ENCODE data around the gene EFCAB14. TPM values are rescaled to one million over a fixed set of nuclear protein-coding genes. Genes with fewer than 3 reads are reported as not detected.

The EFCAB14 gene
- total and polyA plus RNA-seq, 2 of the 8 experiments (the other 6 are each of a cell fraction or from before 2014, with no cell fraction given) = 19.4 to 40.4 TPM

DNA sequence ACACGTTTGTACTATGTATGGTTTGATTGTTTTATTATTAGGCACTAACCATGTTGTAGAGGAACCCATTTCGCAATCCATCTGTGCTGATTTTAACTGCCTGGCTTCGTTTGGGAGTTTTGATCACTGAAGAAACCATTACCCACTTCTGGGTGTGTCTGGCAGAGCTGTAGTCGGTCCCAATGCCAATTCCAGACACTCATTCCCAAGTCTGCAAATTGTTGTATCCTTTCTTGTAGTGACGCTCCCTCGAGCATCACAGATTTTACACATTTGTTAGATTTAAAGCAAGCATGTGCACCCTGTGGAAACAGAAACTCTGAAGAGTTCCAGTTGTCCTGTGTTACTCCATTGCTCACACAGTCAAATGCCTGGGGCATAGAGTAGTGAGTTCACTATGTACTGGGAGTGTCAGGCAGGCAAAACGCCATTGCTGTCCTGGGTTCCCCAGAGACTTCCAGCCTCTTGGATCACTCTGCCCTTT is 31.0 kb upstream of the EFCAB14 start:
- no peak for FAIRE-seq
- no peak overlapping the region for H2AK5ac ChIP-seq (ENCODE audit: low read depth, low read length)
- TF ChIP-seq HDAC2 (IDR thresholded peaks at IDR 0.05; ENCODE audit: borderline replicate concordance in 1 of 2, low read depth in 2 of 2, low read length in 2 of 2) (no peak), TAF7 (optimal IDR thresholded peaks at IDR 0.05; ENCODE audit: borderline replicate concordance, low read depth, low read length) (no peak), KDM1A (IDR thresholded peaks at IDR 0.05; ENCODE audit: borderline replicate concordance, low read length) (no peak), KDM5A (IDR thresholded peaks at IDR 0.05; ENCODE audit: low read length) (no peak), MAFK (IDR thresholded peaks at IDR 0.05; ENCODE audit: low read depth, low read length) (no peak), BCL11A (IDR thresholded peaks at IDR 0.05; ENCODE audit: low read depth in 2 of 2, low read length in 2 of 2) (no peak), CBX5 (IDR thresholded peaks at IDR 0.05; ENCODE audit: low read depth, low read length) (no peak), ASH2L (IDR thresholded peaks at IDR 0.05; ENCODE audit: low read length) (no peak), SIRT6 (IDR thresholded peaks at IDR 0.05; ENCODE audit: low read length) (no peak), RFX5 (IDR thresholded peaks at IDR 0.05; ENCODE audit: borderline replicate concordance, low read depth, low read length) (no peak), BACH1 (IDR thresholded peaks at IDR 0.05; ENCODE audit: low read length) (no peak), CREB1 (IDR thresholded peaks at IDR 0.05) (no peak), POU5F1 (IDR thresholded peaks at IDR 0.05; ENCODE audit: low read depth, low read length) (no peak), CBX8 (IDR thresholded peaks at IDR 0.05; ENCODE audit: borderline replicate concordance, low read depth, low read length) (no peak)
- TF ChIP-seq, protein P1, sequence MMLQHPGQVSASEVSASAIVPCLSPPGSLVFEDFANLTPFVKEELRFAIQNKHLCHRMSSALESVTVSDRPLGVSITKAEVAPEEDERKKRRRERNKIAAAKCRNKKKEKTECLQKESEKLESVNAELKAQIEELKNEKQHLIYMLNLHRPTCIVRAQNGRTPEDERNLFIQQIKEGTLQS (IDR thresholded peaks at IDR 0.05; ENCODE audit: insufficient read depth, low read depth, low read length) = no peak

More for the DNA sequence above, 31.0 kb upstream of the EFCAB14 start:
- H3K27me3 ChIP-seq (replicated peaks in 1 of 4; ENCODE audit: control insufficient read depth in 3 of 4, extremely low read depth in 1 of 4, insufficient read depth in 3 of 4, low read length in 3 of 4) = no peaks in the 10 kb centered on the region
- H4K8ac ChIP-seq (ENCODE audit: extremely low read depth, insufficient read depth, low read length) = no peak overlapping the region
- no peak overlapping the region for H2BK20ac ChIP-seq (ENCODE audit: low read length)
- H3K14ac ChIP-seq (ENCODE audit: insufficient read length) = no peak overlapping the region
- no peak overlapping the region for H2AFZ ChIP-seq (ENCODE audit: low read length)
- 88% methylated on average over 7 of the region's 7 CpGs; no CpG with 5 or more reads in 1 of the 2 experiments for WGBS, 2 experiments (ENCODE audit: extremely low coverage in 1 of 2, insufficient coverage in 1 of 2, insufficient read length in 1 of 2, insufficient replicate concordance in 2 of 2, low coverage in 1 of 2, low lambda C conversion rate in 2 of 2, missing lambda C conversion rate in 1 of 2)
- no peaks in the 10 kb centered on the region for H3K79me1 ChIP-seq (ENCODE audit: low read depth, low read length)
- H4K5ac ChIP-seq (ENCODE audit: insufficient read length, low read depth, low read length) = no peak overlapping the region
- no peak overlapping the region for H4K91ac ChIP-seq (replicated peaks; ENCODE audit: insufficient read length, low read length)
- no peak overlapping the region for H3K56ac ChIP-seq (replicated peaks; ENCODE audit: insufficient read length, low read depth, low read length)
- no peak overlapping the region for H3K18ac ChIP-seq (ENCODE audit: extremely low read depth, low read length)
- H3K9me3 ChIP-seq (ENCODE audit: insufficient read depth in 2 of 2, low read depth in 1 of 2, low read length in 1 of 2) = no peaks in the 10 kb centered on the region
- H4K20me1 ChIP-seq (replicated peaks in 1 of 2; ENCODE audit: control insufficient read depth in 1 of 2, insufficient read depth in 2 of 2, low read length in 2 of 2) = no peaks in the 10 kb centered on the region
- no peak overlapping the region for H3K23ac ChIP-seq (ENCODE audit: insufficient read length)
- no peak overlapping the region for H2BK120ac ChIP-seq (replicated peaks; ENCODE audit: low read depth, low read length)
- POLR2A ChIA-PET (ENCODE audit: partially characterized antibody) = no interaction called here
- H3K79me2 ChIP-seq (ENCODE audit: control insufficient read depth in 1 of 2, insufficient read depth in 2 of 2, low read length in 2 of 2) = no peaks in the 10 kb centered on the region
- DNase-seq (ENCODE audit: low read depth in 1 of 2, low spot score in 2 of 2) = no peak
- no peak overlapping the region for H3K4ac ChIP-seq (replicated peaks; ENCODE audit: insufficient read length, low read depth, low read length)
- H3K27ac ChIP-seq (ENCODE audit: low read depth, low read length) = no peak overlapping the region
- H3K36me3 ChIP-seq (ENCODE audit: control insufficient read depth in 2 of 4, insufficient read depth in 4 of 4, low read length in 3 of 4) = no peaks in the 10 kb centered on the region
- H3K23me2 ChIP-seq (ENCODE audit: low read depth, low read length) = no peaks in the 10 kb centered on the region
- H2BK12ac ChIP-seq (ENCODE audit: low read depth, low read length) = no peak overlapping the region
- H3K9ac ChIP-seq (replicated peaks in 1 of 4; ENCODE audit: extremely low read depth in 1 of 4, low read depth in 3 of 4, low read length in 3 of 4) = no peak overlapping the region
- no peak overlapping the region for H2BK5ac ChIP-seq (ENCODE audit: low read depth, low read length)
- no peak overlapping the region for H2BK15ac ChIP-seq (ENCODE audit: low read length)
- no peak overlapping the region for H3K4me2 ChIP-seq (ENCODE audit: insufficient read depth in 1 of 2, low read depth in 2 of 2, low read length in 2 of 2)
- CTCF ChIA-PET (ENCODE audit: partially characterized antibody) = interaction anchor here (0.9 kb wide), 1 partner anchor 8 kb away, joined by 4 read pairs; no protein-coding TSS in a partner anchor
- H3K4me1 ChIP-seq (replicated peaks in 1 of 4; ENCODE audit: control insufficient read depth in 3 of 4, insufficient read depth in 4 of 4, low read length in 3 of 4) = no peaks in the 10 kb centered on the region
- H3K4me3 ChIP-seq (ENCODE audit: extremely low read depth in 1 of 4, insufficient read depth in 2 of 4, low read depth in 3 of 4, low read length in 4 of 4) = no peak overlapping the region
